NCI-H187 (cell line): Measurements from ENCODE around the gene SMIM44.
A peak's percentile ranks its signal among the peaks of the same experiment; 100 is the strongest.

Experiments
- DNase-seq, 2 experiments: peaks; one replicate each; lab custom pipeline; 2025; lab: John Stamatoyannopoulos, UW

The SMIM44 gene

GRCh38 chr19:3500429-3501101 lies 17.3 kb upstream of the SMIM44 start, which contains the start of gene DOHH:
Gene DOHH, minus strand, starts transcription at chr19:3500674. Its CDS starts 3,860 bp downstream, at chr19:3496814.
- DNase-seq, result peak; percentile 96 to 98

GRCh38 chr19:3499738-3500428 lies 16.6 kb upstream of the SMIM44 start:
- DNase-seq, result no peak

GRCh38 chr19:3497757-3498520 lies 14.7 kb upstream of the SMIM44 start:
- DNase-seq, result no peak

- no peak for DNase-seq
Observed at GRCh38 chr19:3496392-3497273, 13.4 kb upstream of the SMIM44 start.

- DNase-seq, result no peak
Observed at GRCh38 chr19:3494559-3494958, 11.3 kb upstream of the SMIM44 start.

- no peak for DNase-seq
Observed at GRCh38 chr19:3494051-3494450, 10.8 kb upstream of the SMIM44 start.

- DNase-seq, result no peak
Observed at GRCh38 chr19:3493651-3494050, 10.4 kb upstream of the SMIM44 start.

GRCh38 chr19:3492919-3493318 lies 9.7 kb upstream of the SMIM44 start:
- DNase-seq, result no peak

GRCh38 chr19:3492131-3492839 lies 9.0 kb upstream of the SMIM44 start:
- DNase-seq, result no peak

- DNase-seq, result no peak
Observed at GRCh38 chr19:3491396-3492119, 8.3 kb upstream of the SMIM44 start.

GRCh38 chr19:3482507-3483225 lies 575 bp downstream of the SMIM44 start:
- DNase-seq, result no peak

GRCh38 chr19:3481241-3482090 lies 1.8 kb downstream of the SMIM44 start:
- DNase-seq, result no peak

GRCh38 chr19:3480383-3481091 lies 2.7 kb downstream of the SMIM44 start, which contains the start of gene SMIM24:
Gene SMIM24, minus strand, starts transcription at chr19:3480525. Its CDS starts 62 bp downstream, at chr19:3480463.
- no peak for DNase-seq

GRCh38 chr19:3479834-3480215 lies 3.4 kb downstream of the SMIM44 start:
- DNase-seq, result no peak

GRCh38 chr19:3479177-3479833 lies 3.9 kb downstream of the SMIM44 start:
- no peak for DNase-seq

- DNase-seq, result no peak
Observed at GRCh38 chr19:3478409-3479176, 4.6 kb downstream of the SMIM44 start.

GRCh38 chr19:3477951-3478350 lies 5.3 kb downstream of the SMIM44 start:
- no peak for DNase-seq
